ENCODE measurements around the gene SEMA3B.

DNA sequence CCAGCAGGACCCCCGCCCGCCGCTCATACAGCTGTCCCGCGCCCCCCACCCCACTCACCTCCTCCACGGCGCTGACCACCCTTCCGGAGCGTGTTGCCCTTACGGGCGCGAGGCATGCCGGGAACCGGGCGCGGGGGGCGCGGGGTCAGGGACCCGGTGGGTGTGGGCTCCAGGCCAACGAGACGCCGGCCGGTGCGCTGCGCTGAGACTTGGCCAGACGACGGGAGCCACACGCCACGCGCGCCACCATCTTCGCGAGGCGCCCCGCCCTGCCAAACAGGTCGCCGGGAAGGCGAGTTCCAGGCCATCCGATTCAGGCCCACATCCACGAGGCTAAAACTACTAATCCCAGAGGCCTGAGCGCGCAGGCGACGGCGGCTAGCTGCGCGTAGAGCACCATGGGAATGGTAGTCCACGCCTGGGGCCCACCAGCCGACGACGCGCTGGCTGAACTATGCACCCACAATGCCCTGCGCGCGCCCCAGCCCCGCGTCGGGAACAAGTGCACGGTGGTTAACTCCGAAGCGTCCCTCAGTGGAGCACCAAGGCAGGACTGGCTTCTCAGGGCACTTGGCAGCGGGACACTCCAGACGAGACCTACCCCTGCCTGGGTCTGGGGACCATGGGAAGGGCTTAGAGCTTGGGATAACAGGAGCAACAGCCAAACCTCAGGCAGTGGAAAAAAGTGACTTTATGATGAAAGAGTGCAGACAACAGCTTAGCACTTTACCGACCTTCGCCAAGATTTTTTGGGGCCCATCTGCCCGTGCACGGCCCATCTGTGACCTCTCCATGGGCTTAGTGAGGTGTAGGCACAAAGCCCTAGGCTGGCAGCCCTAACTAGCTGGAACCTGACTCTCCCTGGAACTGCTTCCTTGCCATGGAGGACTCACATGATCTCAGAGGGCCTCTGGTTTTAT lies 23.5 kb downstream of the SEMA3B start, which contains the start of gene IFRD2:
- TF ChIP-seq, protein P1, sequence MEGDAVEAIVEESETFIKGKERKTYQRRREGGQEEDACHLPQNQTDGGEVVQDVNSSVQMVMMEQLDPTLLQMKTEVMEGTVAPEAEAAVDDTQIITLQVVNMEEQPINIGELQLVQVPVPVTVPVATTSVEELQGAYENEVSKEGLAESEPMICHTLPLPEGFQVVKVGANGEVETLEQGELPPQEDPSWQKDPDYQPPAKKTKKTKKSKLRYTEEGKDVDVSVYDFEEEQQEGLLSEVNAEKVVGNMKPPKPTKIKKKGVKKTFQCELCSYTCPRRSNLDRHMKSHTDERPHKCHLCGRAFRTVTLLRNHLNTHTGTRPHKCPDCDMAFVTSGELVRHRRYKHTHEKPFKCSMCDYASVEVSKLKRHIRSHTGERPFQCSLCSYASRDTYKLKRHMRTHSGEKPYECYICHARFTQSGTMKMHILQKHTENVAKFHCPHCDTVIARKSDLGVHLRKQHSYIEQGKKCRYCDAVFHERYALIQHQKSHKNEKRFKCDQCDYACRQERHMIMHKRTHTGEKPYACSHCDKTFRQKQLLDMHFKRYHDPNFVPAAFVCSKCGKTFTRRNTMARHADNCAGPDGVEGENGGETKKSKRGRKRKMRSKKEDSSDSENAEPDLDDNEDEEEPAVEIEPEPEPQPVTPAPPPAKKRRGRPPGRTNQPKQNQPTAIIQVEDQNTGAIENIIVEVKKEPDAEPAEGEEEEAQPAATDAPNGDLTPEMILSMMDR (IDR thresholded peaks at IDR 0.05) = no peak
- no peak for TF ChIP-seq GRHL2 (CRISPR knock-in tag; IDR thresholded peaks at IDR 0.05; ENCODE audit: insufficient replicate concordance, severe bottlenecking)
- no peak for TF ChIP-seq NR2C2 (CRISPR knock-in tag; IDR thresholded peaks at IDR 0.05)
- TF ChIP-seq, protein P2, sequence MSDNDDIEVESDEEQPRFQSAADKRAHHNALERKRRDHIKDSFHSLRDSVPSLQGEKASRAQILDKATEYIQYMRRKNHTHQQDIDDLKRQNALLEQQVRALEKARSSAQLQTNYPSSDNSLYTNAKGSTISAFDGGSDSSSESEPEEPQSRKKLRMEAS (CRISPR knock-in tag; IDR thresholded peaks at IDR 0.05) = peak; percentile 81
- TF ChIP-seq TCF7 (CRISPR knock-in tag; IDR thresholded peaks at IDR 0.05; ENCODE audit: low read depth) = no peak
- TF ChIP-seq, protein P3, sequence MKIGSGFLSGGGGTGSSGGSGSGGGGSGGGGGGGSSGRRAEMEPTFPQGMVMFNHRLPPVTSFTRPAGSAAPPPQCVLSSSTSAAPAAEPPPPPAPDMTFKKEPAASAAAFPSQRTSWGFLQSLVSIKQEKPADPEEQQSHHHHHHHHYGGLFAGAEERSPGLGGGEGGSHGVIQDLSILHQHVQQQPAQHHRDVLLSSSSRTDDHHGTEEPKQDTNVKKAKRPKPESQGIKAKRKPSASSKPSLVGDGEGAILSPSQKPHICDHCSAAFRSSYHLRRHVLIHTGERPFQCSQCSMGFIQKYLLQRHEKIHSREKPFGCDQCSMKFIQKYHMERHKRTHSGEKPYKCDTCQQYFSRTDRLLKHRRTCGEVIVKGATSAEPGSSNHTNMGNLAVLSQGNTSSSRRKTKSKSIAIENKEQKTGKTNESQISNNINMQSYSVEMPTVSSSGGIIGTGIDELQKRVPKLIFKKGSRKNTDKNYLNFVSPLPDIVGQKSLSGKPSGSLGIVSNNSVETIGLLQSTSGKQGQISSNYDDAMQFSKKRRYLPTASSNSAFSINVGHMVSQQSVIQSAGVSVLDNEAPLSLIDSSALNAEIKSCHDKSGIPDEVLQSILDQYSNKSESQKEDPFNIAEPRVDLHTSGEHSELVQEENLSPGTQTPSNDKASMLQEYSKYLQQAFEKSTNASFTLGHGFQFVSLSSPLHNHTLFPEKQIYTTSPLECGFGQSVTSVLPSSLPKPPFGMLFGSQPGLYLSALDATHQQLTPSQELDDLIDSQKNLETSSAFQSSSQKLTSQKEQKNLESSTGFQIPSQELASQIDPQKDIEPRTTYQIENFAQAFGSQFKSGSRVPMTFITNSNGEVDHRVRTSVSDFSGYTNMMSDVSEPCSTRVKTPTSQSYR (CRISPR knock-in tag; IDR thresholded peaks at IDR 0.05) = no peak
- no peak for TF ChIP-seq JUN (CRISPR knock-in tag; IDR thresholded peaks at IDR 0.05)
- no peak for TF ChIP-seq ESRRA (CRISPR knock-in tag; IDR thresholded peaks at IDR 0.05; ENCODE audit: borderline replicate concordance)
- TF ChIP-seq FOXK1 (CRISPR knock-in tag; IDR thresholded peaks at IDR 0.05) = peak; percentile 89
- no peak for TF ChIP-seq RELA (CRISPR knock-in tag; IDR thresholded peaks at IDR 0.05; ENCODE audit: borderline replicate concordance)
- no peak for TF ChIP-seq ATF1 (CRISPR knock-in tag; IDR thresholded peaks at IDR 0.05)
